ENCODE results near the gene MAGI2.
"Not testable (repeated sequence)": the region's sequence is repeated elsewhere in the genome, so short reads cannot be mapped to it uniquely, and the experiment has no call there.

MAGI2 gene

GRCh38 chr7:79442766-79443165 is 10.7 kb downstream of the MAGI2 start:
- FAIRE-seq = not testable (repeated sequence)

GRCh38 chr7:79436378-79436777 is 17.1 kb downstream of the MAGI2 start:
- FAIRE-seq = no peak

- FAIRE-seq = no peak
Measured at GRCh38 chr7:79434867-79435266, 18.6 kb downstream of the MAGI2 start.

- no peak for FAIRE-seq
Measured at GRCh38 chr7:79434098-79434497, 19.4 kb downstream of the MAGI2 start.

- no peak for FAIRE-seq
Measured at GRCh38 chr7:79430391-79430790, 23.1 kb downstream of the MAGI2 start.

GRCh38 chr7:79425665-79426064 is 27.8 kb downstream of the MAGI2 start:
- no peak for FAIRE-seq

GRCh38 chr7:79421751-79422150 is 31.7 kb downstream of the MAGI2 start:
- no peak for FAIRE-seq

- FAIRE-seq = no peak
Measured at GRCh38 chr7:79420464-79420863, 33.0 kb downstream of the MAGI2 start.

- no peak for FAIRE-seq
Measured at GRCh38 chr7:79414910-79415309, 38.6 kb downstream of the MAGI2 start.

- no peak for FAIRE-seq
Measured at GRCh38 chr7:79412915-79413314, 40.6 kb downstream of the MAGI2 start.

- no peak for FAIRE-seq
Measured at GRCh38 chr7:79412438-79412837, 41.0 kb downstream of the MAGI2 start.

- no peak for FAIRE-seq
Measured at GRCh38 chr7:79410345-79410744, 43.1 kb downstream of the MAGI2 start.

- FAIRE-seq = no peak
Measured at GRCh38 chr7:79407351-79407750, 46.1 kb downstream of the MAGI2 start.

- FAIRE-seq = no peak
Measured at GRCh38 chr7:79406371-79406770, 47.1 kb downstream of the MAGI2 start.

GRCh38 chr7:79405368-79405767 is 48.1 kb downstream of the MAGI2 start:
- FAIRE-seq = no peak

- FAIRE-seq = no peak
Measured at GRCh38 chr7:79403879-79404278, 49.6 kb downstream of the MAGI2 start.

- no peak for FAIRE-seq
Measured at GRCh38 chr7:79403451-79403850, 50.0 kb downstream of the MAGI2 start.

GRCh38 chr7:79401254-79401653 is 52.2 kb downstream of the MAGI2 start:
- FAIRE-seq = no peak

GRCh38 chr7:79400222-79400621 is 53.2 kb downstream of the MAGI2 start:
- FAIRE-seq = no peak

- no peak for FAIRE-seq
Measured at GRCh38 chr7:79398138-79398749, 55.2 kb downstream of the MAGI2 start.

GRCh38 chr7:79386688-79387422 is 66.6 kb downstream of the MAGI2 start:
- no peak for FAIRE-seq

- no peak for FAIRE-seq
Measured at GRCh38 chr7:79381921-79382320, 71.5 kb downstream of the MAGI2 start.

- no peak for FAIRE-seq
Measured at GRCh38 chr7:79377097-79377496, 76.4 kb downstream of the MAGI2 start.

GRCh38 chr7:79376299-79377025 is 77.0 kb downstream of the MAGI2 start:
- no peak for FAIRE-seq

All from colon (tissue), 2 donors.